SIG-M5 (cell line): ENCODE data around the gene C22orf31.

Source experiments
- DNase-seq: peaks from one replicate; lab custom pipeline; 2025; lab: John Stamatoyannopoulos, UW

Gene C22orf31

DNA sequence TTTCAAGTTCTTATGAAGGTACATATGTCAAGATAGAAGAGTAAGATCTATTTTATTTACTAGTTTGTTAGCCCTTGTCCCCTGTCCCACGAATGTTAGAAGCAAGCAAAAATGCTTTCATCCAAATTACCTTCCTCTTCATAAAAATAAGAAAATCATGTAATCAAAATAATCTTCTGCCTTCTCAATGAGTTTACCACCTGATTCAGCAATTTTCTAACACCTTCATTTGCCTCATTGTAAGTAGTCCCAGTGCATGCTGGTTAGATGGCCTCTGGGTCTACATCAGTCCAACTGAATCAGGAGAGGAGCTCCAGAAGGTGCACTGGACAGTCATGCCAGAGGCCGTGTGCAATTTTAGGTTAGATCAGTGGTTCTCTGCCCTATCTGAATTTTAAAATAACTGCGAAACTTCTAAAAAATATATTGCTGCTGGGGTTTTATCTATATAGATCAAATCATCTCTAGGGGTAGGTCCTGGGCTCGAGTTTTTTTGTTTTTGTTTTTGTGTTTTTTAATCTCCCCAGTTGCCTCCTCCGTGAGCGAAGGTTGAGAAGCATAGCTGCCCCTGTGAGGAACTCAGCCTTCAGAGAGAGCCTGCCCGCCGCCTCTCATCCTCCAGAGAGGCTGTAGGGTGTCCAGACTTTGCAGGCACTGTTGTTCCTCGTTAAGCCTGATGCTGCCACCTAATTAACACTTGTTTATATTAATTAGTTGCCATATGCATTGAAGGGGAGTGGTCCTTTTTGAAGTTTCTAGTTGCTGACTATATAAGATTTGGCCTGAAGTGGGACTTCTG, 32.2 kb downstream of the C22orf31 start:
- DNase-seq, result no peak

DNA sequence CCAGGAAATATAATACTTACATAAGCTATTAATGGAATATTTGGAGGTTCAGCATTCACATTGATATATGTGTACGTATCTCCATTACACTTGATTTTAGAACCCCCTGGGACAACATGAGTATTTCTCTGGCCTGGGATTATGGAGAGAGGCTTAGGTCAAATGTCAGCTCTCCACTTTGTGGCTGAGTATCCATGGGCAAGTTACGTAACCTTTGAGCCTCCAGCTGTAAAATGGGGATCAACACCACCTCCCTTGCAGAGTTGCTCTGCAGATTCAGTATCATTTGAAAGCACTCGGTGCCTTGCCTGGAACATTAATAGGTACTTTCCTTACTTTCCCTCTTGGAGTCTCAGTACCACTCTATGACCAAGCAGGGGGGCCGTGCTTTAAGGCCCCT, 33.2 kb downstream of the C22orf31 start:
- no peak for DNase-seq

DNA sequence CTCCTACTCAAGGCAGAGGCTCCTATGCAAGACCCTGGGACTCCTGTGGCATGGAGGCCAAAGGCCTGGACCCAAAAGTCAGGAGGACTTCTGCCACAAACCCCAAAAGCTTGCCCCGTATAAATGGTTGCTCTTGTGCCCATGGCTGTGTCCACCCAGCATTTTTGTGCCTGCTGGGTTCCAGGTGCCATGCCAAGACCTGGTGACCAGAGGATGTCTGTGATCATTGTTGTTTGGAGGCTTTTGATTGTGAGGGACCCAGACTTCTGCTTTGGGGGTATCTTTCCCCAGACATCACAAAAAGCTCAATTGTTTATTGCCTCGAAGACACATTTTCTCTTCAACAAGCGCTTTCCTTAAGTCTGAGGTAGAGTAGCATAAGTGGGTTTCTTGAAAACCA, 35.1 kb downstream of the C22orf31 start:
- no peak for DNase-seq

DNA sequence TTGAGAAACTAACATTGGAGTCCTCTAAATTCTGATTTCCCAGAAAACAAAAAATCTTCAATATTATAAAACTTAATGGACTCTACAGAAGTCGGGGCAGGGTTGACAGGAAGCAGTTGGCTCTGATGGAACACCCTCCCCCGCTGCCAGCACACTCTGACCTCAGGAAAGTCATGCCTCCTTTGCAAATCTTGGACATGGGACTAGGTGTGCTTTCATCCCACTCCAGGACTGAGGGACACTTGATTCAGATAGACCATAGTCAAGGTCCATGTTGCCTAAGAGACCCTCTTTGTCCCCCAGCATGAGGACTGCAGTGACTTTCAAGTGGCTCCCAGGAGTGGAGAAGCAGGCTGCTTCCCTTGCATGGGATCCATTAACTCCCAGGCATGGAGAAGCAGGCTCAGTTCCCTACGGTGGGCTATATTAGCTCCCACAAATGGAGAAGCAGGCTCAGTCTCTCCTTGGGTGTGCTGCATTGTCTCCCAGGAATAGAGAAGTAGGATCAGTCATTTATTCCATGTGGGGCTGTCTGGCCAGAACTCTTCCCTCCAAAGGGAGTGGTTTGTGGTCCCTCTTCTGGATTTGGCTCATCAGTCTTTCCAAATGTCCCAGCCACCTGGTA, 38.3 kb downstream of the C22orf31 start:
- no peak for DNase-seq

DNA sequence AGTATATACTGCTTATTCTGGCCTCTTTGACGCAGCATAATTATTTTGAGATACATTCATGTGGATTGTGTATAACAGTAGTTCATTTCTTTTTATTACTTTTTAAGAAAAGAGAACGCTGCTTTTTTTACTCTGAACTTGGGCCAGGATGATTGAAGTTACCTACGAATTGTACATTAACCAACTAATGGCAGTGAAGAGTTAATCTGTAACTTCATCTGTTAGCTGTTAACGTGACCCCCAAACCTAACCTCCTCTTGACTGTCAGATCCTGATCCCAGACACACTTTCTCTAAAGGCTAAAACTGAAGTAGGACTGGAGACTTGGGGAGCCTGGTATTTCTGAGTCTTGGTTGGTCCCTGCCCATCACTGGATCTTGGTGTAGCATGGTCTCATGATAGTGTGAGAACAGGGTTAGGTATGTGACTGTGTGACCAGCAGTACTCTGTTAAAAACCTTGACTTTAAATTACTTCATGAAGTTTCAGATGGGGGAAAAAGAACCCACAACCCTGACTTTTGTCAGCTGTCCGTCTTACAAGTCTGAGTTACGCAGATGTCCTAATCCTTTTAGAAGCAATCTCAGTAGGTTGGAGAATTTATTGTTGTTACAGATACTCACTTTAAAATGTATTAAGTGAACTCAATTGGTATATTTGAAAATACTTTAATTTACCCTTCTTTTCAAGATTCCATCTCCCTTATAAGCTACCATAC, 39.4 kb downstream of the C22orf31 start:
- no peak for DNase-seq

DNA sequence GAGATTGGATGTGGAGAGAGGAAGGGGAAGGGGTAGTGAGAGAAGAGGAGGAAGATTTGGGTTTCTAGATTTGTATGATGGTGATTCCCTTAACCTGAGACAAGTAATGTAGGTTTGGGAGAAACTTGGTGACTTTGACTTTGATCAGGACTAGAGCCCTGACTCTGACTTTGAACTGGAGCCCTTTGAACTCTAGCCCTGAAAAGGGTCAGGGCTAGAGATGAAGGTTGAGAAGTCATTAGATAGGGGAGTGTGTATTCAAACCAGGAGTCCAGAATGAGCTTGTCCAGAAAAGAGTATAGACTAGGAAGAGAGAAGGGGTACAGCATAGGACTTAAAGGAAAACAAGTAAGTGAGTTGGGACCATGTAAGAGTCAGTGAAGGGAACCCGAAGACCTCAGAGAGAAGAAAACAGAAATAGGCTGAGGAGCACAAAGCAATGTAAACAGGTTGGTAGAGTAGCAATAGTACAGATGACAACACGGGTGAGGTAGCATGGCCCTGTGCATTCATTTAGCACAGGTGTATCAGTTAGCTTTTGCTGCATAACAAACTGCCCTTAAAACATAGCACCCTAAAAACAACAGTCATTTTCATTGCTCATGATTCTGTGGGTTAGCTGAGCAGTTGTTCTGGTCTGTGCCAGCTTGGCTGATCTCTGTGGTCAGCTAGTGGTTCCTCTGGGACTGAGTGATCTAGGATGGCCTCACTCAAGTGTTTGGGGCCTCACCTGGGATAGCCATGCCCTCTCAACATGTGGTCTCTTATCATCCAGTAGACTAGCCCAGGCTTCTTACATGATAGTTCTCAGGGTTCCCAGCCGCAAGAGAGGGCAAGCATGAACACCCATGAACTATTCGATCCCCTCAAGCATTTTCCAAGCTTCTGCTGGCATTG, 43.1 kb downstream of the C22orf31 start:
- no peak for DNase-seq

DNA sequence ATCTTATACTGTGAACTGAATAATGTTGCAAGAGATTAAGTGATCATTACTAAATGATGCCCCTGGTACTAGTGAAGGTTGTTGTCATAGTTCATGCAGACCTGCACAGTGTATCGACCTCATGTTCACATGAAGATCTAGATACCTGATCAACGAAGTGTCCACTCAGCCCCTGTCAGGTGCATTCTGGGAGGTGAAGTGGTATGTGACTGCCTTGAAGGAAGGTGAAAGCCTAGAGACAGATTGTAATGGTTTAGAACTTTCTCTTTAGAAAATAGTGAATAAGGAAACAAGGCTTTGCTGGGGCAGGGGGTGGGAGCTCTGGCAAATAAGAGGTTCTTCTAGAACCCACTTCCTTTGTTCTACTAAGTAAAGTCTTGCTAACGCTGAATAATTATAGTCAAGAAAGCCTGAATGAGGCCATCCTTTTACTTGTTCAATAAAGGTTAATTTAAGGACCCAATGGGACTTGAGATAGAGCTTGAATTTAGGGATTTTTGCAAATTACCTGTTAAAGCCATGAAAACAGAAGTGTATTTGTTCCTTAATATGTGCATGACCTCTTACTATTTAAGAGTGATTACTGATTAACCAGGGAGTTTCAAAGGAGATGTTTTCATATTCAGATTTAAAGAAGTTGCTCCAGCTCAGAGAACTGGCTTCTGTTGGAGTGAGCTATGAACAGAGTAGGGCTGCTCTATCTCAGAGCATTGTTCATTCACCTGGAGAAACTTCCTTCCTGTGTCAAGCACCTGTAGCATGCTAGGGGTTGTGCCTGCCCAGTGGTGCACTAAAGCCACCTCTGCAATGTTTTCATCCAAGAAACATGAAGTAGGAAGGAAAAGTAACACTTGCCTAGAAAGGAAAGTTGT, 45.3 kb downstream of the C22orf31 start:
- no peak for DNase-seq

DNA sequence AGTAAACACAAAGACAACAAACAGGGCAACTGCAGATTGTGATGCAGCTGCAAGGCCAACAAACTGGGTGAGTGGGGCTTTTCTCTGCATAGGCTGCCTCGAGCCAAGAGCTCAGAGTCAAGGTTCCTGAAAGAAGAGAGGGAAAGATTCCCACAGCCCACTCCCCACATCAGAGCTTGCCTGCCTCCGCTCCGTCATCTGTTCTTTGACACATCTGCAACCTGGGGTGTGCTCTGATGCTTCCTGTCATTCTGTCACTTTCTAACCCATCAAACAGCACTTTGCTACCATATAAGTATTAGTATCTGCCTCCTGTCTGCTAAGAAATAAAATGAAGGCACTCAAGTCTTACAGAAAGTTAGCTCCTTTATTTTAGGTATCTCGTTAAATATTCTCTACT, 46.9 kb downstream of the C22orf31 start:
- DNase-seq, result no peak

DNA sequence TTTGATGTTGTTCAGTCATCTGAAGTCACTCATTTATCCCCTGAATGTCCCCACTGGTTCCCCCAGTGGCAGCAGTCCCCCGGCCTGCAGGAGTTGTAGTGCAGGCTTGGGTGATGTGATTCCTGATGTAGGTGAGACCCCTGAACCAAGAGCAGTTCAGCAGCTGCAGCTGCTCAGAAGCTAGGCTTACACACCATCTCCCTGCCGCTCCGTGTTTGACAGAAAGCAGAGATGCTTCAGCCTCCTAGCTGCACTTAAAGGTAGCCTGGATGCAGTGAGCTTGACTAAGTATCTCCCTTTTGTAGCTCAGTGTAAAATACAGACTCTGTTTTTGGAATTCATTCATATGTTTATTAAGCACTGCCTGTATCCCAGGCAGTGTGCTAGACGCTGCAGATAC, 47.3 kb downstream of the C22orf31 start:
- no peak for DNase-seq

DNA sequence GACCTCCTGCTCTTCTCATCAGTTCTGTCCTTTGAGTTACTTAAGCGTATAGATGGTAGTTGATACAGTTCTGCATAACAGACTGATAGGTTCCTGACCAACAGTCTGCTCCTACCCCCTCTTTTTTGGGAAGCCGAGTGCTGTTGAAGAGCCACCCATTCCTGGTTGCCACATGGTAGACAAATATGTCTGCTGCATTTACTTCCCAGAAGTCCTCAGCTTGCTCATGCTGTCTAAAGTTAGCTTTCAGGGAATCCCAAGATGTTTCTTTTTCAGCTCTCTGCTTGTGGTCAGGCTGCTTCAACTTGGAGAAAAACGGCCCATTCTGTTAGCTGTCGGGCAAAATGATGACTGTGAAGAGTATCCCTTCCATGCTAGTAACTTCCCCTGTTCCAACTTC, 48.7 kb downstream of the C22orf31 start:
- DNase-seq, result no peak

DNA sequence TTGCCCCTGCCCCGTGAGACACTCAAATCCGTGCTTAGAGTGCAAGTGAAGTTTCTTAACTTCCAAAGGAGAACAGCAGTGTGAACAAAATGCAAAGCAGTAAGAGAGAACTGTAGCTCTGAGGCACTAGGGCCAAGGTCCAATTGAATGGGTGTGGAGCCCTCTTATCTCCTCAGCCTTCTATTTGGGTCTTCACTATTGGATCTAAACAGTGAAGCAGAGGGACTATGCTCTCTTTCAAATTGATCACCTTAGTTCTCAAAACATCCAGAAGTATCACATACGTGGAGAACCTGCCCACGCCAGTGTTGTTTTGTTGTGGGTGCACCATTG, 49.6 kb downstream of the C22orf31 start:
- DNase-seq, result no peak

DNA sequence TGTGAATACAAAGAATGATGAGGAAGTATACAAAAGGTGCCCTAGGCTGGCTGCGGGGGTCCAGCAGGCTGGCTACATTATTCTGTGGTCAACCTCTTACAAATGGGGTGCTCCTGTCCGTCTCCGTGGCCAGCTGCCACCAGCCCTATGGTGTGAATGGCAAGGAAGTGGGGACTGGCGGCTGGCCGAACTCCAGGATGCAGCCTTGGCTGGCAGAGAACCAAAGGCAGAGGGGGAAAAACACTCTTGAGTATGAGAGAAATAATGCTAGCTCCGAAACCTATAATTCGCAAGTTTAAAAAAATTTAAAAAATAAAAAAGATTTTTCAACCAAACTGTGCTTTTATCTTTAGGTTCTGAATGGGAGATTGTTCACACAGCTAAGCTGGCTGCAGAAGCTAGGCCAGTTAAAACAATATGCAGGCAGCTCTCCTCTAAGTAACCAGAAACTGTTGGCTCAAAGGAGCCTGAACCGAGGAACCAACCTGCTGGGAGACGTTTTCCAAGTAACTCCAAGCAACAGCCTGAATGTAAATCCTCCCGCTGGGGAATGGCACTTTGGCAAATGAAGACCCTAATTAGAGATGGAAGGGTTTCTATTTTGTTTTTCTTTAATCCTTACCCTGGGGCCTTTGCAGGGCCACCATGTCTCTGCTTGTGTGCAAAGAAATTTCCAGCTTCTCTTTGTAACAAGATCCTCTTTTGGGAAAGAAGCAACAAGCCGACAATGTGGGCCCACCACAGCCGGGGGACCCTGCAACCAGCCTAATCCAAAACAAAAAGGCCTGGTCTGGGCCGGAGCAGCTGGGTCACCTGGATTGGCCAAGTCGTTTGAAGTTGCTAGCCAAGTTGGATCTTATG, 50.2 kb downstream of the C22orf31 start:
- no peak for DNase-seq

DNA sequence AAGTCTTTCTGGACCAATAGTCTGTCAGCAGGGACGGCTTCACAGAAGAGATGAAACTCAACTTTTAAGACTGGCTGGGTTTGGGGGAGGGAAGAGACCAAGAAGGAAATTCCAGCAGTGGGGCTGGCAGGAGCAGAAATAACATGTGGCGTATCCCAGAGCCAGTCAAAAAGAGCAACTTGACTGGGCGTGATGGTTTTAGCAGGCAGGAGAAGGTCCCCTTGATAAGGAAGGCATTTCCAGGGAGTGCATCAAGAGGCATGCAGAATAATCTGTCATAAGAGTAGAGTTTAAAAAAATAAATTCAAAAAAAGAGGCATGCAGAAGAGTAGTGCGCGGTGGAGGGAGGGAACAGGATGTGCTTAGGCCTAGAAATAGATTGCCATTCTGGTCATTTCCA, 52.5 kb downstream of the C22orf31 start:
- DNase-seq, result no peak
